Ovary (tissue), 9 donors: Measurements from ENCODE around the gene SCRN2. TPM values are rescaled to one million over a fixed set of nuclear protein-coding genes. Genes with fewer than 3 reads are reported as not detected.

Experiments
- DNase-seq, 5 donors: peaks; one replicate each; pipeline ENCODE4 v3.0.0-alpha.2; 2019 to 2020
- H3K27ac ChIP-seq, 2 donors: fragments of 200-600 bp; one replicate each; pipeline versions ENCODE4 v1.5.1 to v1.8.0; 2019 to 2022
- H3K27me3 ChIP-seq: fragments of 200-600 bp; one replicate; pipeline ENCODE4 v1.8.0; 2022
- H3K36me3 ChIP-seq: fragments of 200-600 bp; sonication (generic); one replicate; pipeline ENCODE4 v1.5.1; 2019
- H3K4me1 ChIP-seq: one replicate; pipeline ENCODE4 v1.8.1; 2013; ENCODE audit warnings: mild to moderate bottlenecking, moderate library complexity; ENCODE audit not compliant: insufficient read depth
- H3K4me3 ChIP-seq: fragments of 200-600 bp; sonication (generic); one replicate; pipeline ENCODE4 v1.5.1; 2017
- H3K9me3 ChIP-seq, 2 donors: fragments of 200-600 bp in 1 of 2; sonication (generic) in 1 of 2; one replicate each; pipeline versions ENCODE4 v1.5.1 to v1.8.1; 2013 to 2019; ENCODE audit warnings: mild to moderate bottlenecking in 1 of 2, moderate library complexity in 1 of 2
- EP300 ChIP-seq: sonication (generic); formaldehyde crosslinking; IDR thresholded peaks from one replicate; pipeline ENCODE4 v1.6.1; 2017; ENCODE audit warnings: antibody characterized with exemption
- POLR2A ChIP-seq: fragments of 450-650 bp; IDR thresholded peaks from one replicate; pipeline ENCODE4 v1.6.1; 2017; ENCODE audit warnings: antibody characterized with exemption, mild to moderate bottlenecking, moderate library complexity
- WGBS, 3 donors: extraction: QIAGEN DNeasy Blood & Tissue Kit in 1 of 3; methylation state at CpG; one replicate each; pipeline versions ENCODE4 v1.1.5 to v1.1.7; 2013 to 2017; 5-methylcytosine and 5-hydroxymethylcytosine counted together
- intact Hi-C, 4 donors: fragments of 100-400 bp; cut with DNase I; formaldehyde crosslinking; loops; one replicate each; pipeline versions ENCODE4 v1.11.0 to v1.15.1; 2022 to 2023
- polyA plus RNA-seq, 2 donors: library from polyadenylated mRNA; stranded (reverse); fragments of 200-250 nt in 1 of 2; fragments of 350-450 nt in 1 of 2; fragmentation: Illumina TruSeq in 1 of 2; extraction: RNeasy Lipid Tissue Mini Kit (QIAGEN cat#74804) in 1 of 2; gene quantifications; one replicate each; pipeline ENCODE4 v1.2.3, GENCODE V29; 2013 to 2014
- total RNA-seq, 7 donors: library from RNA; depleted of rRNA in 2 of 7; stranded (reverse); fragments of >200 nt in 2 of 7; fragmentation: NEBNext Ultra II Directional in 3 of 7; extraction: Animal tissue kit (Norgen Biotek cat#: 25700) in 3 of 7; gene quantifications; one replicate each; pipeline versions ENCODE4 v1.1.0 to v1.2.4, GENCODE V29; 2016 to 2023
- TF ChIP-seq, protein P1 (sequence below), 3 donors: fragments of 450-650 bp in 2 of 3; fragments of 200-600 bp in 1 of 3; IDR thresholded peaks; one replicate each; pipeline versions ENCODE4 v1.5.1 to v1.8.0; 2016 to 2022; ENCODE audit warnings: antibody characterized with exemption in 3 of 3, mild to moderate bottlenecking in 1 of 3
- donor health status: DM: no; HTN: no; CAD: no; lungs with moderate emphysema.
- donor health status: DM: no; HTN: no; CAD: no.
- donor health status: Bipolar disorder and iron deficiency.
- donor health status: DM: yes; HTN: yes; CAD: no.
- donor health status: DM: no; HTN: no; CAD: no.
- donor health status: DM: yes; HTN: yes; CAD: no.

SCRN2 gene
- total and polyA plus RNA-seq, 9 donors = 5.6 to 45.5 (median 36.8) TPM

DNA sequence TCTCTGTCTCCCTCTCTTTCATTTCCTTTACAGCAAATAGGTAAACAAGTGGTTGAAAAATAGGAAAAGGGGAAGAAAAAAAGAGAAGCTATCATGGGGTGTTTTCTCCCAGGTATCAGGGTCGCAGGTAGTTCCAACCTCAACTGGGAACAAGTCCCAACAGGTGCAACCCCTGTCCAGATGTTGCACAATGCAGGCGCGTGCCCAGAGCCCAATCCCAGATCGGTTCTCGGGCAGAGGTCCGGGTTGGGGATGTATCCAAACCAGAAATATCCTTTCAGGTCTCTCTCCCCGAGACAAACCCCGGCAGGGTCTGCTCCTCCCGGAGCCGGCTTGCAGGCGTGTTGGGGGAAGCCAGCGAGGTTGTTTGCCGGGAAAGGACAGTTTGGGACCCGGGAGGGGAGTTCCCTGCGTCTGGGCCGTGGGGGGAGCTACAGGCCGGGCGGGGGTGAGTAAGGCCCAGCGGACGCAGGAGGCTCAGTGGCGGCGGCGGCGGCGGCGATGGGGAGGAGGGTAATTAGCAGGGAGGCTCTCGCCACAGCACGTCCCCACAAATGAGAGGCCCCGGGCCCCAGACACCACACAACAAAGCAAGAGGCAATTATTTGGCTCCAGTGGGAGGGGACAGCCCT is 31.1 kb upstream of the SCRN2 start:
- TF ChIP-seq, protein P1, sequence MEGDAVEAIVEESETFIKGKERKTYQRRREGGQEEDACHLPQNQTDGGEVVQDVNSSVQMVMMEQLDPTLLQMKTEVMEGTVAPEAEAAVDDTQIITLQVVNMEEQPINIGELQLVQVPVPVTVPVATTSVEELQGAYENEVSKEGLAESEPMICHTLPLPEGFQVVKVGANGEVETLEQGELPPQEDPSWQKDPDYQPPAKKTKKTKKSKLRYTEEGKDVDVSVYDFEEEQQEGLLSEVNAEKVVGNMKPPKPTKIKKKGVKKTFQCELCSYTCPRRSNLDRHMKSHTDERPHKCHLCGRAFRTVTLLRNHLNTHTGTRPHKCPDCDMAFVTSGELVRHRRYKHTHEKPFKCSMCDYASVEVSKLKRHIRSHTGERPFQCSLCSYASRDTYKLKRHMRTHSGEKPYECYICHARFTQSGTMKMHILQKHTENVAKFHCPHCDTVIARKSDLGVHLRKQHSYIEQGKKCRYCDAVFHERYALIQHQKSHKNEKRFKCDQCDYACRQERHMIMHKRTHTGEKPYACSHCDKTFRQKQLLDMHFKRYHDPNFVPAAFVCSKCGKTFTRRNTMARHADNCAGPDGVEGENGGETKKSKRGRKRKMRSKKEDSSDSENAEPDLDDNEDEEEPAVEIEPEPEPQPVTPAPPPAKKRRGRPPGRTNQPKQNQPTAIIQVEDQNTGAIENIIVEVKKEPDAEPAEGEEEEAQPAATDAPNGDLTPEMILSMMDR (IDR thresholded peaks at IDR 0.05) = no peak
- TF ChIP-seq EP300 (no peak), POLR2A (no peak)
- Histone ChIP-seq H3K27ac (no peak overlapping the region), H3K4me1 (no peaks in the 10 kb centered on the region), H3K9me3 (no peaks in the 10 kb centered on the region), H3K27me3 (no peaks in the 10 kb centered on the region), H3K4me3 (no peak overlapping the region), H3K36me3 (no peaks in the 10 kb centered on the region)
- intact Hi-C loops = no loop called here
- WGBS, 3 donors = 4 to 13% (median 5%) methylated on average over 23 to 29 of the region's 29 CpGs
- DNase-seq = no peak

DNA sequence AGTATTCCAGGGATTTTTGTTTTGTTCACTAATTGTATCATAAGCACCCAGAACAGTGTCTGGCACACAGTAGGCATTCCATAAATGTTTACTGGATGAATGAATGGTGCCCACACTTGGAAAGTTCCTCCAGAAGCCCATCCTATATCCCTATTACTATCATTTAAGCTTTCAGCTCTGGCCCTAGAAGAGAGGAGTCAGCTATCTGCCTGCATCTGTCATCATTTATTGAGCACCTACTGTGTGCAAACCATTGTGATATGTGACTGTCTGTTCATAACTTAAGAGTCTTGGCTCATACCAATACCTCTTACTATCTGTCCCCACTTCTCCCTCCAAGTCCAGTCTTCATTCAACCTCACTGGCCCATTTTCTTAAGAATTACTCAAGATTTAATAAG is 30.0 kb upstream of the SCRN2 start:
- intact Hi-C loops = no loop called here
- Histone ChIP-seq H3K27ac (no peak overlapping the region), H3K4me3 (no peak overlapping the region), H3K27me3 (no peaks in the 10 kb centered on the region), H3K4me1 (no peaks in the 10 kb centered on the region), H3K9me3 (no peaks in the 10 kb centered on the region), H3K36me3 (no peaks in the 10 kb centered on the region)
- TF ChIP-seq, protein P1 (IDR thresholded peaks at IDR 0.05) = no peak
- no peak for TF ChIP-seq POLR2A
- TF ChIP-seq EP300 = no peak
- DNase-seq = no peak

DNA sequence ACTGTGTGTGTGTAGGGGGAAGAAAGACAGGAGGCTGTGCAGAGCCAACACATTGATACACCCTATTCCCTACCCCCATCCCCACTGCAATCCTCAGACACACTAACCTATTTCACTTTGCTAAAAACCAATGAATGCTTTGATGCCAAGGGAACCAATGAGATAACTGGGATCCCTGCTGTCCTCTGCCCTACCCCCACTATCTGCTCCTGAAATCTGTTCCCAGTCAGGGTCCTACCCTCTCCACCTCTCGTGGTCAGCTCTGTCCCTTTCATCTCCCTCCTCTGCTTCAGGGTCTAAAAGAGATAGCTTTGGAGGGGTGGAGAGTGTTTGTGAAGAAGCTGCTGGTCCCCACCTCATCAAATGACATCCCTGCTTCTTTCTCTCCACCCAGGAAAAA is 29.0 kb upstream of the SCRN2 start:
- WGBS, 3 donors = 50 to 77% (median 65%) methylated on average over 1 of the region's 1 CpG
- H3K27ac ChIP-seq = no peak overlapping the region
- H3K27me3 ChIP-seq = no peaks in the 10 kb centered on the region
- H3K4me1 ChIP-seq = no peaks in the 10 kb centered on the region
- no peaks in the 10 kb centered on the region for H3K9me3 ChIP-seq
- no peak for DNase-seq
- H3K4me3 ChIP-seq = no peak overlapping the region
- TF ChIP-seq POLR2A (no peak), EP300 (no peak)
- TF ChIP-seq, protein P1 (IDR thresholded peaks at IDR 0.05) = no peak
- H3K36me3 ChIP-seq = no peaks in the 10 kb centered on the region
- intact Hi-C loops = no loop called here

DNA sequence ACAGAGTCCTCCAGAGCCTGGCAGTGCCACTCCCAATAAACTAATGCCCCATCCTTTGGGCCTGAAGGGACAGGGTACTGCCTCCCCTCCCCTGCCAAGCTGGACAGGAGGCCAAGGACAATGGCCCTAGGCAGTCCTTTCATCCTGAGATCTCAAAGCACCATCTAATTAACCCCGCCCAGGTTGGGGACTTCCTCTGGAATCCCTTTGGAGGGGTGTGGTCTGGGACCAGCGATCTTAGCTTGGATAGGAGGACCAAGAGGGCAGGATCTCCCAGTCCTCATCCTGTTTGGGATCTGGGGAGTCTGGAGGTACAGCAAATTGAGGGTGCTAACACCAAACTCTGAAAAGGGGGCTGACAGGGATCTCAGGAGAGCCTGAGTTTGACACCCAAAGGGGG is 28.0 kb upstream of the SCRN2 start:
- 47 to 53% (median 48%) methylated on average over 2 of the region's 2 CpGs for WGBS, 3 donors
- intact Hi-C loops = no loop called here
- no peak for TF ChIP-seq EP300
- no peak for DNase-seq
- Histone ChIP-seq H3K27me3 (no peaks in the 10 kb centered on the region), H3K4me1 (no peaks in the 10 kb centered on the region), H3K4me3 (no peak overlapping the region), H3K9me3 (no peaks in the 10 kb centered on the region), H3K36me3 (no peaks in the 10 kb centered on the region), H3K27ac (no peak overlapping the region)

DNA sequence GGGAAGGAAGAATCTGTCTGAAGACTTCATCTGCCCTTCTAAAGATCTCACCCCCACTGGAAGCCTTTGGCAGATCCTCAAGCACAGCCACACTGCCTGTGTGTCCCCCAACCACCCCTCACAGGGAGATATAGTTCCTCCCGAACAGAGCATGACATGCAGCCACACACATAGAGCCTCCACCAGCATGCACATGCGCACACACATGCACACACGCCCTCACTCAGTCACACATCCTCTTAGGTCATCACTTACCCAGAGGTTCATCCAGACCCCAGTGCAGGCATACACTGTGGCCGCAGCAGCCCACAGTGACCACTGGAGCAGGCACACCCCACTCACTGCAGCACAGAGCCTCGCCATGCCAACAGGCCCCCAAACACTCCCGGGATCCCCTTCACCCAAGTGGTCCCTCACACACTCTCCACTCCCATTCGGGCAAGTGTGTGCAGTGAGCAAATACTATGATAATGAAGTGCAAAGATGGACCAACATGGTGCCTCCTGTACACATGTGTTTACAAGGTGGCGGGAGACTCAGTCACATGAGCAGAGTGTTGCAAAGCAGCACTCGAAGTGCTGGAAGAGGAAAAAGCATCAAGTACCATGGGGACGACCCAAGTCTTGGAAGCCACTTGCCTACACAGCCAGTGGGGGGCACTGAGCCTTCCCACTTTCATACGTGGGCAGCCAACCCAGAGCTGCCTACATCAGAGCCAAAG is 26.9 kb upstream of the SCRN2 start:
- WGBS, 3 donors = 85 to 88% (median 88%) methylated on average over 11 of the region's 11 CpGs

More for the DNA sequence above, 26.9 kb upstream of the SCRN2 start:
- Histone ChIP-seq H3K4me3 (no peak overlapping the region), H3K9me3 (no peaks in the 10 kb centered on the region), H3K4me1 (no peaks in the 10 kb centered on the region), H3K27me3 (no peaks in the 10 kb centered on the region), H3K36me3 (no peaks in the 10 kb centered on the region), H3K27ac (no peak overlapping the region)
- TF ChIP-seq, protein P1 (IDR thresholded peaks at IDR 0.05) = no peak
- TF ChIP-seq EP300 = no peak
- TF ChIP-seq POLR2A = no peak
- no peak for DNase-seq
- intact Hi-C loops = no loop called here
